ENCODE data around the gene ZCCHC14. TPM values are rescaled to one million over a fixed set of nuclear protein-coding genes. Genes with fewer than 3 reads are reported as not detected.

ZCCHC14 gene
- total RNA-seq, 2 donors from 2014 or later: 33.0 to 45.6 TPM

GRCh38 chr16:87422106-87422505 lies 70.7 kb downstream of the ZCCHC14 start:
- DNase-seq (ENCODE audit: low spot score) (no peak), ATAC-seq (ENCODE audit: insufficient number of reproducible peaks, low FRiP score, low read depth) (no peak)
- H3K4me1 ChIP-seq (ENCODE audit: control insufficient read depth in 1 of 2, low read depth in 2 of 2): no peaks in the 10 kb centered on the region
- no peak overlapping the region for H3K27ac ChIP-seq
- H3K36me3 ChIP-seq: peaks cover 35% of the 10 kb centered on the region
- TF ChIP-seq CTCF (IDR thresholded peaks at IDR 0.05): no peak
- H3K9me3 ChIP-seq: no peaks in the 10 kb centered on the region
- no peaks in the 10 kb centered on the region for H3K27me3 ChIP-seq (replicated peaks; ENCODE audit: insufficient read depth)
- H3K4me3 ChIP-seq: no peak overlapping the region

- no peak overlapping the region for H3K27ac ChIP-seq
- H3K9me3 ChIP-seq: no peaks in the 10 kb centered on the region
- H3K27me3 ChIP-seq (replicated peaks; ENCODE audit: insufficient read depth): no peaks in the 10 kb centered on the region
- H3K36me3 ChIP-seq: peaks cover 38% of the 10 kb centered on the region
- DNase-seq (ENCODE audit: low spot score) (no peak), ATAC-seq (ENCODE audit: insufficient number of reproducible peaks, low FRiP score, low read depth) (no peak)
- TF ChIP-seq CTCF (IDR thresholded peaks at IDR 0.05): no peak
- H3K4me3 ChIP-seq: no peak overlapping the region
- H3K4me1 ChIP-seq (ENCODE audit: control insufficient read depth in 1 of 2, low read depth in 2 of 2): no peaks in the 10 kb centered on the region
Measured at GRCh38 chr16:87421003-87421912, 71.6 kb downstream of the ZCCHC14 start.

- Histone ChIP-seq H3K9me3 (no peaks in the 10 kb centered on the region), H3K4me1 (ENCODE audit: control insufficient read depth in 1 of 2, low read depth in 2 of 2) (no peaks in the 10 kb centered on the region), H3K27me3 (replicated peaks; ENCODE audit: insufficient read depth) (no peaks in the 10 kb centered on the region), H3K27ac (no peak overlapping the region), H3K36me3 (peaks cover 48% of the 10 kb centered on the region), H3K4me3 (no peak overlapping the region)
- no peak for ATAC-seq (ENCODE audit: insufficient number of reproducible peaks, low FRiP score, low read depth)
- TF ChIP-seq CTCF (IDR thresholded peaks at IDR 0.05): no peak
- DNase-seq (ENCODE audit: low spot score): no peak
Measured at GRCh38 chr16:87420026-87421002, 72.5 kb downstream of the ZCCHC14 start.

- no peaks in the 10 kb centered on the region for H3K9me3 ChIP-seq
- H3K27me3 ChIP-seq (replicated peaks; ENCODE audit: insufficient read depth): no peaks in the 10 kb centered on the region
- DNase-seq (ENCODE audit: low spot score) (no peak), ATAC-seq (ENCODE audit: insufficient number of reproducible peaks, low FRiP score, low read depth) (no peak)
- no peak overlapping the region for H3K4me3 ChIP-seq
- no peak for TF ChIP-seq CTCF (IDR thresholded peaks at IDR 0.05)
- H3K4me1 ChIP-seq (ENCODE audit: control insufficient read depth in 1 of 2, low read depth in 2 of 2): no peaks in the 10 kb centered on the region
- H3K36me3 ChIP-seq: peaks cover 60% of the 10 kb centered on the region
- H3K27ac ChIP-seq: no peak overlapping the region
Measured at GRCh38 chr16:87418644-87419043, 74.2 kb downstream of the ZCCHC14 start.

DNA sequence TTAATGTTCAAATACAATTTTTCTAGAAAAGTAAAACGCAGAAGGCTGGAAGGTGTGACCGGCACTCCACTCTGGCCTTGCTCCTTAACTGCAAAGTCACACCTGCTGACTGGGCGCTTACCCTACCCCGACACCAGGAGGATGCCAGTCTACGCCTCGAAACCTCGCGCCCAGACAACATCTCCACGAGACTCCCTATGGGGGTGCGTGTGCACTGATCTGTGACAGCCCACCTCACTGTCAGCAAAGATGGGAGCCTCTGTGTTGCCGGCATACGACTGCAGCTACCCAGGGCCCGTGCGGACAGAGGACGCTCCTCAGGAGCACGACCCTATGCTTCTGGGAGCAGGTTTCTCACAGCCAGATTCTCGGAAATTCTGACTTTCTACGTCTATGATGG lies 74.6 kb downstream of the ZCCHC14 start:
- ATAC-seq (ENCODE audit: insufficient number of reproducible peaks, low FRiP score, low read depth) (no peak), DNase-seq (ENCODE audit: low spot score) (no peak)
- Histone ChIP-seq H3K4me3 (no peak overlapping the region), H3K27ac (no peak overlapping the region), H3K36me3 (peaks cover 60% of the 10 kb centered on the region), H3K4me1 (ENCODE audit: control insufficient read depth in 1 of 2, low read depth in 2 of 2) (no peaks in the 10 kb centered on the region), H3K9me3 (no peaks in the 10 kb centered on the region), H3K27me3 (replicated peaks; ENCODE audit: insufficient read depth) (no peaks in the 10 kb centered on the region)
- no peak for TF ChIP-seq CTCF (IDR thresholded peaks at IDR 0.05)
